IMR-90 (cell line): ENCODE data around the gene HDAC10.

Experiments
- CTCF ChIP-seq: conservative IDR thresholded peaks from 2 replicates; pipeline ENCODE4 v1.5.1; 2012; ENCODE audit warnings: mild to moderate bottlenecking, low read depth, low read length, improper control_type of control experiment
- MXI1 ChIP-seq: IDR thresholded peaks from 2 replicates; pipeline ENCODE4 v1.6.1; 2012; ENCODE audit warnings: low read depth, mild to moderate bottlenecking, low read length, moderate library complexity, borderline replicate concordance
- NFE2L2 ChIP-seq: fragments of 150-350 bp; IDR thresholded peaks from 2 replicates; pipeline ENCODE4 v1.6.1; 2016; ENCODE audit warnings: low read depth, mild to moderate bottlenecking, low read length
- POLR2A ChIP-seq: IDR thresholded peaks from 2 replicates; pipeline ENCODE4 v1.6.1; 2012; ENCODE audit warnings: mild to moderate bottlenecking, low read depth, low read length

DNA sequence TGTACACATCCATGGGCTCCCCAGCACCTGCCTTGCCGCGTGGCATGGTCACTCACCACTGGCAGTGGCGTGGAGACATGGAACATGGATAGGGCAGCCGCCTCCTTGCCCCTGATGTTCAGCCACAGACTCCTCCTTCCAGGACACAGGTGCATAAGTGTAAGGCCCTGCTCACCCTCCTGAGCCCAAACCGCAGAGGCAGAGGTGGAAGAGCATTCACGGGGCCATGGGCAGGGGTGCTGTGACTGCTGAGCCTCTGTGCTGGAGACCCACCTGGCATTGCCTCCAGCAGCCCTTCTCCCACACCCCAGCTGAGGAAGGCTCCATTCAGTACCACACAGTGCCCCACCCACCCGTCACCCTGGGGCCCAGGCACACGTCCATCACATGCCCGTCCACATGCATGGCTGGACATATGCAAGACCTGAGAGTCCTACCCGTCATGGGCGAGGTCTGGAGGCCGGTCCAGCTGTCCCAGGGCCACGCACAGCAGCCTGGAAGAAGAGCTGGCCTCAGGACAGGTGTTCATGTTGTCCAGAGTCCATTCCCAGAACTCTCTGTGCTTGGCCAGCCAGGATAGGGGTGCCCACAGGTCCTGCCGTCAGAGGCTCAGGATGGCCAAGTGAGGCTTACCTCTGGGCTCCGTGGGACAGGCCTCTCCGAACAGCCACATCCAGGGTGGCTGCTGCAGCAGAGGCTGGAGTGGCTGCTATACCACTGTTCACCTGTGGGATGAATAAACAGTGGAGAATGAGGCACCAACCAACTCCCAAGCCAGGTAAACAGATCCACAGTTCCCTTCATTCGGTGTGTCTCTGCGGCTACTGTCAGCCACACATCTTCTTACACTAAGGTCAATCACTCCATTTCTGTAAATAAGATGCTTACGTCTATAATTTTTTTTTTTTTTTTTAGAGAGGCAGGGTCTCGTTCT lies 4.6 kb downstream of the HDAC10 start:
- TF ChIP-seq MXI1 (no peak), CTCF (no peak), NFE2L2 (no peak), POLR2A (no peak)
